Fibroblast of lung (primary cell): ENCODE results near the gene CREM.

Experiments
- CTCF ChIP-seq, 2 donors: IDR thresholded peaks in 1 of 2; conservative IDR thresholded peaks in 1 of 2; 1 replicate in 1 of 2; 2 replicates in 1 of 2; pipeline ENCODE4 v1.5.1; 2011 to 2012; ENCODE audit warnings: low read length in 2 of 2, control low read depth in 1 of 2, inconsistent platforms in 1 of 2, low read depth in 1 of 2, mild to moderate bottlenecking in 1 of 2
- EZH2 ChIP-seq: IDR thresholded peaks from 2 replicates; pipeline ENCODE4 v1.5.1; 2012; ENCODE audit warnings: low read length, control low read depth, mild to moderate bottlenecking; ENCODE audit errors: missing control alignments

GRCh38 chr10:35132727-35133126, 6.1 kb downstream of the CREM start:
- TF ChIP-seq CTCF (conservative IDR thresholded peaks at IDR 0.05 in 1 of 2, IDR thresholded peaks at IDR 0.05 in 1 of 2; ENCODE audit: low read depth in 1 of 2, low read length in 2 of 2) (no peak), EZH2 (no peak)
